SK-N-MC (cell line): ENCODE measurements around the gene ADAM29.

Experiments used
- EZH2 ChIP-seq: fragments of 200-600 bp; sonication (generic); IDR thresholded peaks from one replicate; pipeline ENCODE4 v1.6.1; 2017; ENCODE audit warnings: antibody characterized with exemption
- FOXP2 ChIP-seq: optimal IDR thresholded peaks from 2 replicates; pipeline ENCODE3; 2011; ENCODE audit warnings: mild to moderate bottlenecking, moderate library complexity; ENCODE audit not compliant: insufficient read depth; ENCODE audit errors: extremely low read length, control extremely low read depth
- POLR2AphosphoS5 ChIP-seq: IDR thresholded peaks from 2 replicates; pipeline ENCODE4 v1.6.1; 2012; ENCODE audit warnings: mild to moderate bottlenecking, low read depth, low read length, borderline replicate concordance

DNA sequence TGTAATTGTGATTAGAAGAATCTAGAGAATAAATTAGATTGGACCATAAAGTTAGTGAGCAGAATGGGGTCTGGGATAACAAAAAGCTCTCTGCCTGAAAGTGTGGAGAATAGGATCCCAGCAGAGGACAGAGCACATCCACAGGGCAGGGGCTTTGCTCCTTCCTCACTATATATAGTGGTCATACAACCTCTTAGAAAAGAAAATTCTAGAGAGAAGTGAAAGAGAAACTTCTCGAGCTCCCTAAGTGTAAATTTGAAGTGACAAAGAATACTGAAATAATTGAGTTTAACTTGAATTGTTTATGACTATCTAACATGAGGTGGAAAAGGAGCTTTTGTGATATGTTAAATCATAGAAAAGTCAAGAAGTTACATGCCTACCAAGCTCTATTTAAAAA, 14.9 kb downstream of the ADAM29 start:
- TF ChIP-seq EZH2, result no peak
- no peak for TF ChIP-seq POLR2AphosphoS5
- TF ChIP-seq FOXP2, result no peak
